ENCODE measurements around the gene SERPINB8.
A peak's percentile ranks its signal among the peaks of the same experiment; 100 is the strongest.

The SERPINB8 gene

DNA sequence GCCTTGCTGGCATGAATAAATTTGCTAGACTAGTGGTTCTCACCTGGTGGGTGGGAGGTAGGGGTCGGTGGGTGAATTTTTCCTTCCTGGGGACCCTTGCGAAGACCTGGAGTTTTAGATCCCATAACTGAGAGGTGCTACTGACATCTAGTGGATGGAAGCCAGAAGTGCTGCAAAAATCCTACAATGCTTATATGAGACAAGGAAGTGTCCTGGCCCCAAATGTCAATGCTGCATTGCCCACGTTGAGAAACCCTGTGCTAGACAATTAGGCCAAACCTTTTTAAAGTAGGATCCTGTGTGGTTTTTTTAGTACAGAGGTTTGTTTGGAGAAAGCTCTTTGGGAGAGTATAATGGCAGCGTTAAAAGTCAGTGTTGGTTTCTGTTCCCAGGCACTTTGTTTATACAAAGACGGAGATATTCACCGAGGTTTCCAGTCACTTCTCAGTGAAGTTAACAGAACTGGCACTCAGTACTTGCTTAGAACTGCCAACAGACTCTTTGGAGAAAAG lies 9.6 kb downstream of the SERPINB8 start:
- DNase-seq (ENCODE audit: low read depth), result peak; percentile 78
- H3K4me3 ChIP-seq (replicated peaks; ENCODE audit: low read depth, low read length), result peak overlapping the region; percentile 34

GRCh38 chr18:63980027-63980426 lies 10.1 kb downstream of the SERPINB8 start:
- peak overlapping the region; percentile 34 for H3K4me3 ChIP-seq (replicated peaks; ENCODE audit: low read depth, low read length)
- no peak for DNase-seq (ENCODE audit: low read depth)

More for the DNA sequence above, 9.6 kb downstream of the SERPINB8 start:
- TF ChIP-seq, protein P1, sequence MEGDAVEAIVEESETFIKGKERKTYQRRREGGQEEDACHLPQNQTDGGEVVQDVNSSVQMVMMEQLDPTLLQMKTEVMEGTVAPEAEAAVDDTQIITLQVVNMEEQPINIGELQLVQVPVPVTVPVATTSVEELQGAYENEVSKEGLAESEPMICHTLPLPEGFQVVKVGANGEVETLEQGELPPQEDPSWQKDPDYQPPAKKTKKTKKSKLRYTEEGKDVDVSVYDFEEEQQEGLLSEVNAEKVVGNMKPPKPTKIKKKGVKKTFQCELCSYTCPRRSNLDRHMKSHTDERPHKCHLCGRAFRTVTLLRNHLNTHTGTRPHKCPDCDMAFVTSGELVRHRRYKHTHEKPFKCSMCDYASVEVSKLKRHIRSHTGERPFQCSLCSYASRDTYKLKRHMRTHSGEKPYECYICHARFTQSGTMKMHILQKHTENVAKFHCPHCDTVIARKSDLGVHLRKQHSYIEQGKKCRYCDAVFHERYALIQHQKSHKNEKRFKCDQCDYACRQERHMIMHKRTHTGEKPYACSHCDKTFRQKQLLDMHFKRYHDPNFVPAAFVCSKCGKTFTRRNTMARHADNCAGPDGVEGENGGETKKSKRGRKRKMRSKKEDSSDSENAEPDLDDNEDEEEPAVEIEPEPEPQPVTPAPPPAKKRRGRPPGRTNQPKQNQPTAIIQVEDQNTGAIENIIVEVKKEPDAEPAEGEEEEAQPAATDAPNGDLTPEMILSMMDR (IDR thresholded peaks at IDR 0.05; ENCODE audit: low read length, missing control alignments), result peak; percentile 96

GRCh38 chr18:63980896-63981460 lies 11.1 kb downstream of the SERPINB8 start:
- DNase-seq (ENCODE audit: low read depth), result no peak
- no peak overlapping the region for H3K4me3 ChIP-seq (replicated peaks; ENCODE audit: low read depth, low read length)
- TF ChIP-seq, protein P1 (IDR thresholded peaks at IDR 0.05; ENCODE audit: low read length, missing control alignments), result no peak

More at GRCh38 chr18:63980027-63980426, 10.1 kb downstream of the SERPINB8 start:
- TF ChIP-seq, protein P1 (IDR thresholded peaks at IDR 0.05; ENCODE audit: low read length, missing control alignments), result no peak

DNA sequence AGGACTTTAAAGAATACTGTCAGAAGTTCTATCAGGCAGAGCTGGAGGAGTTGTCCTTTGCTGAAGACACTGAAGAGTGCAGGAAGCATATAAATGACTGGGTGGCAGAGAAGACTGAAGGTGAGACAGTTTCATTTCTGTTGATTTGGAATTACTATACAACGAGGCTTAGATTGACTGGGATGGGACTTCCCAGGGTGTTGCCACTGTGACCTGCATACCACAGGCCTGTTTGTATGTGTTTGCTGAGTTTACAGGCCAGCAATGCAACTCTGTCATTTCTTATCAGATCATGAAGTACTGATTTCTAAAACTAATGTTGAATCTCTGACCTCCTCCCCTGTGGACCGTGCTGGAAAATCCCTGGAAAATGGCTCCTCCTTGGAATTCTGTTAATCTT lies 11.8 kb downstream of the SERPINB8 start:
- H3K4me3 ChIP-seq (replicated peaks; ENCODE audit: low read depth, low read length), result no peak overlapping the region
- TF ChIP-seq, protein P1 (IDR thresholded peaks at IDR 0.05; ENCODE audit: low read length, missing control alignments), result no peak

GRCh38 chr18:63982361-63982760 lies 12.5 kb downstream of the SERPINB8 start:
- no peak for DNase-seq (ENCODE audit: low read depth)
- no peak overlapping the region for H3K4me3 ChIP-seq (replicated peaks; ENCODE audit: low read depth, low read length)
- TF ChIP-seq, protein P1 (IDR thresholded peaks at IDR 0.05; ENCODE audit: low read length, missing control alignments), result no peak

More for the DNA sequence above, 11.8 kb downstream of the SERPINB8 start:
- DNase-seq (ENCODE audit: low read depth), result no peak

DNA sequence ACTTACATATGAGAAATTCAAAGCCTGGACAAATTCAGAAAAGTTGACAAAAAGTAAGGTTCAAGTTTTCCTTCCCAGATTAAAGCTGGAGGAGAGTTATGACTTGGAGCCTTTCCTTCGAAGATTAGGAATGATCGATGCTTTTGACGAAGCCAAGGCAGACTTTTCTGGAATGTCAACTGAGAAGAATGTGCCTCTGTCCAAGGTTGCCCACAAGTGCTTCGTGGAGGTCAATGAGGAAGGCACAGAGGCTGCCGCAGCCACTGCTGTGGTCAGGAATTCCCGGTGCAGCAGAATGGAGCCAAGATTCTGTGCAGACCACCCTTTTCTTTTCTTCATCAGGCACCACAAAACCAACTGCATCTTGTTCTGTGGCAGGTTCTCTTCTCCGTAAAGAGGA lies 17.0 kb downstream of the SERPINB8 start:
- TF ChIP-seq, protein P1 (IDR thresholded peaks at IDR 0.05; ENCODE audit: low read length, missing control alignments), result no peak
- DNase-seq (ENCODE audit: low read depth), result no peak
- no peak overlapping the region for H3K4me3 ChIP-seq (replicated peaks; ENCODE audit: low read depth, low read length)

GRCh38 chr18:63987743-63988142 lies 17.9 kb downstream of the SERPINB8 start:
- TF ChIP-seq, protein P1 (IDR thresholded peaks at IDR 0.05; ENCODE audit: low read length, missing control alignments), result no peak
- no peak overlapping the region for H3K4me3 ChIP-seq (replicated peaks; ENCODE audit: low read depth, low read length)
- no peak for DNase-seq (ENCODE audit: low read depth)

Measured in fibroblast of pulmonary artery (primary cell).